Thymus (tissue), 11 donors: ENCODE results near the gene ZNF408. TPM values are rescaled to one million over a fixed set of nuclear protein-coding genes. Genes with fewer than 3 reads are reported as not detected.

Experiments used
- DNase-seq, 9 donors: peaks; one replicate each; pipeline ENCODE4 v3.0.0-alpha.2; 2013; ENCODE audit warnings: low spot score in 9 of 9, low read depth in 6 of 9, missing footprints in 1 of 9
- H3K27ac ChIP-seq, 2 donors: one replicate each; pipeline ENCODE4 v1.5.1; 2013; ENCODE audit warnings: control low read depth in 1 of 2, low read depth in 1 of 2, low read length in 1 of 2, mild to moderate bottlenecking in 1 of 2, moderate library complexity in 1 of 2
- H3K27me3 ChIP-seq, 2 donors: one replicate each; pipeline ENCODE4 v1.5.1; 2013; ENCODE audit warnings: low read length in 1 of 2; ENCODE audit not compliant: control insufficient read depth in 2 of 2, insufficient read depth in 1 of 2
- H3K36me3 ChIP-seq, 2 donors: one replicate each; pipeline ENCODE4 v1.5.1; 2013; ENCODE audit warnings: low read length in 1 of 2, mild to moderate bottlenecking in 1 of 2, moderate library complexity in 1 of 2; ENCODE audit not compliant: control insufficient read depth in 2 of 2, insufficient read depth in 2 of 2
- H3K4me1 ChIP-seq, 2 donors: one replicate each; pipeline ENCODE4 v1.5.1; 2013; ENCODE audit warnings: low read length in 2 of 2; ENCODE audit not compliant: control insufficient read depth in 2 of 2, insufficient read depth in 2 of 2
- H3K4me3 ChIP-seq, 2 donors: one replicate each; pipeline ENCODE4 v1.5.1; 2013; ENCODE audit warnings: low read length in 2 of 2, control low read depth in 1 of 2, mild to moderate bottlenecking in 1 of 2
- H3K9me3 ChIP-seq, 2 donors: one replicate each; pipeline ENCODE4 v1.5.1; 2013; ENCODE audit warnings: low read length in 1 of 2, mild to moderate bottlenecking in 1 of 2; ENCODE audit not compliant: control insufficient read depth in 2 of 2, insufficient read depth in 1 of 2
- WGBS: extraction: QIAGEN DNeasy Blood & Tissue Kit; methylation state at CpG from one replicate; pipeline ENCODE4 v1.1.7; 2013; 5-methylcytosine and 5-hydroxymethylcytosine counted together
- polyA plus RNA-seq: library from polyadenylated mRNA; stranded (reverse); fragments of 200-250 nt; gene quantifications from one replicate; pipeline ENCODE4 v1.2.3, GENCODE V29; 2013
- total RNA-seq: library from RNA; stranded (reverse); fragments of 120-200 nt; gene quantifications from one replicate; pipeline ENCODE4 v1.2.4, GENCODE V29; 2013
- donor health status: healthy.

The ZNF408 gene
- total and polyA plus RNA-seq, 2 donors, result 6.5 to 8.1 TPM

DNA sequence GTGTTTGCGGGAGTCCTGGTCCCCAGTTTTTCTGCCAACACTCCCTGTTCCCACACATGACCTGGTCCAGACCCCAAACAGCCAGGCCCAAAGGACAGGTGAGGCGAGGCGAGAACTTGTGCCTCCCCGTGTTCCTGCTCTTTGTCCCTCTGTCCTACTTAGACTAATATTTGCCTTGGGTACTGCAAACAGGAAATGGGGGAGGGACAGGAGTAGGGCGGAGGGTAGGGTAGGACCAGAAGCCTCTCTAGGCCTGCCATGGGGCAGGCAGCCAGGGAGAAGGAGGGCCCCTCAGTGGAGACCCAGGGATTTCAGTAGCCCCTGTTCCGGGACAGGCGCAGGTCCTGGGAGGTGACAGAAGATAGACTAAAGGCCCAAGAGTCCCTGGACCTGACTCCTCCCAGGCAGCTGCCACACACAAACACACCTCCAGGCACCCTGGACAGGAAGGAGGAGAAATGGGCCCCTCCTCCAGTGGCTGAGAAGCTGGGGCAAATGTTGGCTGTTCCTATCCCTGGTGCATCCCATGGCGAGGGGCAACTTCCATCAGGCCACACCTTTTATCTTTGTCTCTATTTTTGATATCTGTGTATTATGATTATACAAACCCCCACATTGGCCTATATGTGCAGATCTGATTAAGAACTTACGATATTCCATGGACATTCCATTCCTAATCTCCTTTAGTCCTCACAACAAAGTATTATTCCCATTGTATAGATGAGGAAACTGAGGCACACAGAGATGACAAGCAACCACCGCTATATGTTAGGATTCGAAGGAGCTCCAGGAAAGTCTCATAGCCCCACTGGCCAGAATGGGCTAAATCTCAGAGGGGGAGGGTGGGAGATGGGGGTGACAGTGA is 17.6 kb downstream of the ZNF408 start:
- Histone ChIP-seq H3K36me3 (no peaks in the 10 kb centered on the region), H3K27ac (no peak overlapping the region), H3K4me1 (peaks cover 0 to 3% of the 10 kb centered on the region in 2 donors), H3K27me3 (no peaks in the 10 kb centered on the region), H3K9me3 (no peaks in the 10 kb centered on the region), H3K4me3 (no peak overlapping the region)
- WGBS, result 96% methylated on average over 11 of the region's 11 CpGs
- DNase-seq, result no peak

- 97% methylated on average over 7 of the region's 7 CpGs for WGBS
- Histone ChIP-seq H3K27me3 (no peaks in the 10 kb centered on the region), H3K27ac (no peak within 1 kb of the TSS), H3K4me1 (peaks cover 0 to 3% of the 10 kb centered on the region in 2 donors), H3K4me3 (no peak within 1 kb of the TSS), H3K9me3 (no peaks in the 10 kb centered on the region), H3K36me3 (no peaks in the 10 kb centered on the region)
- DNase-seq, result no peak
These were observed 18.3 kb downstream of the ZNF408 start, which contains the start of gene F2 for GRCh38 chr11:46719048-46719542. Gene F2, plus strand, starts transcription at chr11:46719213. Its CDS starts 23 bp downstream, at chr11:46719236.

GRCh38 chr11:46719543-46720218 is 18.9 kb downstream of the ZNF408 start:
- peaks cover 0 to 3% of the 10 kb centered on the region in 2 donors for H3K4me1 ChIP-seq
- no peak for DNase-seq
- 97% methylated on average over 25 of the region's 25 CpGs for WGBS
- H3K27ac ChIP-seq, result no peak overlapping the region
- no peaks in the 10 kb centered on the region for H3K27me3 ChIP-seq
- no peaks in the 10 kb centered on the region for H3K9me3 ChIP-seq
- H3K36me3 ChIP-seq, result no peaks in the 10 kb centered on the region
- H3K4me3 ChIP-seq, result no peak overlapping the region

- DNase-seq, result no peak
- H3K36me3 ChIP-seq, result no peaks in the 10 kb centered on the region
- 93% methylated on average over 6 of the region's 6 CpGs for WGBS
These were observed 20.5 kb downstream of the ZNF408 start for GRCh38 chr11:46721286-46721685.

GRCh38 chr11:46722566-46723358 is 21.9 kb downstream of the ZNF408 start:
- Histone ChIP-seq H3K4me3 (no peak overlapping the region), H3K27me3 (no peaks in the 10 kb centered on the region), H3K36me3 (no peaks in the 10 kb centered on the region), H3K27ac (no peak overlapping the region), H3K4me1 (peaks cover 0 to 3% of the 10 kb centered on the region in 2 donors), H3K9me3 (no peaks in the 10 kb centered on the region)
- no peak for DNase-seq
- 97% methylated on average over 11 of the region's 11 CpGs for WGBS

More at GRCh38 chr11:46721286-46721685, 20.5 kb downstream of the ZNF408 start:
- Histone ChIP-seq H3K4me1 (peaks cover 0 to 3% of the 10 kb centered on the region in 2 donors), H3K27ac (no peak overlapping the region), H3K9me3 (no peaks in the 10 kb centered on the region), H3K27me3 (no peaks in the 10 kb centered on the region), H3K4me3 (no peak overlapping the region)

GRCh38 chr11:46723359-46723680 is 22.5 kb downstream of the ZNF408 start:
- no peaks in the 10 kb centered on the region for H3K9me3 ChIP-seq
- peaks cover 0 to 2% of the 10 kb centered on the region in 2 donors for H3K4me1 ChIP-seq
- no peak overlapping the region for H3K27ac ChIP-seq
- no peaks in the 10 kb centered on the region for H3K36me3 ChIP-seq
- H3K27me3 ChIP-seq, result no peaks in the 10 kb centered on the region
- WGBS, result 93% methylated on average over 8 of the region's 8 CpGs
- no peak for DNase-seq
- no peak overlapping the region for H3K4me3 ChIP-seq

GRCh38 chr11:46724088-46724487 is 23.3 kb downstream of the ZNF408 start:
- Histone ChIP-seq H3K27ac (no peak overlapping the region), H3K4me3 (no peak overlapping the region), H3K9me3 (no peaks in the 10 kb centered on the region), H3K27me3 (no peaks in the 10 kb centered on the region), H3K4me1 (no peaks in the 10 kb centered on the region), H3K36me3 (no peaks in the 10 kb centered on the region)
- DNase-seq, result no peak
- WGBS, result 92% methylated on average over 8 of the region's 8 CpGs

DNA sequence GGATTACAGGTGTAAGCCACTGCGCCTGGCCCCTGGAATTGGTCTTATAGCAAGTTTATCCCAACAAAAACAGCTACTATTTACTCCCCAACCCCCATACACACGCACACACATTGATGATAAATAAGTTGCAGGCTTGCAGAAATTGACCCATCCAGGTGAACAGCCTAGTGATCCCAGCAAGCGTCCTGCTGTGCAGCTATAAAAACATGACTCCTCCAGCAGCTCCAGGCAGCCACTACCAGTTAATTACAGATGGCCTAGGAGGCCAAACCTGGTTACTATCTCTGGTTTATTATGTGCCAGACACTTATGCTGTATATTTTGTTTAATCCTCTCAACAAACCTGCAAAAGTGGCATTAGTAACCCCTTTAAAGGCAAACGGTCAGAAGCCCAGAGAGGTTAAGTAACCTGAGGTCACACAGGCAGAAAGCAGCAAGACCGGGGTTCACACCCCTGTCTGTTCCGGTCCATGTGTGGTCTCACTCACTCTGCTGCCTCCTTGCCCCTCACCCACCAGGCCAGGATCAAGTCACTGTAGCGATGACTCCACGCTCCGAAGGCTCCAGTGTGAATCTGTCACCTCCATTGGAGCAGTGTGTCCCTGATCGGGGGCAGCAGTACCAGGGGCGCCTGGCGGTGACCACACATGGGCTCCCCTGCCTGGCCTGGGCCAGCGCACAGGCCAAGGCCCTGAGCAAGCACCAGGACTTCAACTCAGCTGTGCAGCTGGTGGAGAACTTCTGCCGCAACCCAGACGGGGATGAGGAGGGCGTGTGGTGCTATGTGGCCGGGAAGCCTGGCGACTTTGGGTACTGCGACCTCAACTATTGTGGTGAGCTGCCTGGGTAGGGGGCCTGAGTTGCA is 24.7 kb downstream of the ZNF408 start:
- 97% methylated on average over 19 of the region's 19 CpGs for WGBS
- no peak for DNase-seq

More for the DNA sequence above, 24.7 kb downstream of the ZNF408 start:
- Histone ChIP-seq H3K36me3 (no peaks in the 10 kb centered on the region), H3K4me1 (no peaks in the 10 kb centered on the region), H3K4me3 (no peak overlapping the region), H3K27ac (no peak overlapping the region), H3K27me3 (no peaks in the 10 kb centered on the region), H3K9me3 (no peaks in the 10 kb centered on the region)
